Caco-2 (cell line): ENCODE results near the gene CNKSR2. TPM values are rescaled to one million over a fixed set of nuclear protein-coding genes. Genes with fewer than 3 reads are reported as not detected.

Source experiments
- BruUV-seq: library from RNA; stranded (reverse); fragments of 400-500 nt; replicated peaks from 2 replicates; lab custom pipeline; 2021; lab: Mats Ljungman, UMichigan
- CTCF ChIA-PET: fragments of 300-600 bp; sonication (Branson Sonifier 250); formaldehyde crosslinking; loops from one replicate; lab custom pipeline; 2022; ENCODE audit warnings: antibody characterized with exemption; lab: Charles Lee
- POLR2A ChIA-PET: fragments of 300-600 bp; sonication (Branson Sonifier 250); formaldehyde crosslinking; loops from one replicate; lab custom pipeline; 2022; ENCODE audit warnings: antibody characterized with exemption; lab: Charles Lee
- DNase-seq, 2 experiments: peaks; one replicate each; pipeline versions ENCODE4 v3.0.0 to v3.0.0-alpha.2; 2020 to 2022
- H3K27me3 ChIP-seq: replicated peaks from 2 replicates; pipeline ENCODE4 v1.6.0; 2011; ENCODE audit warnings: low read length; ENCODE audit not compliant: control insufficient read depth, insufficient read depth
- H3K36me3 ChIP-seq: 2 replicates; pipeline ENCODE4 v1.5.1; 2011; ENCODE audit warnings: low read length; ENCODE audit not compliant: control insufficient read depth, insufficient read depth
- H3K4me1 ChIP-seq: fragments of 250-450 bp; sonication (Bioruptor Pico); 2 replicates; pipeline ENCODE4 v1.5.1; 2020; ENCODE audit warnings: mild to moderate bottlenecking
- H3K4me3 ChIP-seq: 2 replicates; pipeline ENCODE4 v1.5.1; 2011; ENCODE audit warnings: low read depth, mild to moderate bottlenecking, control low read depth, low read length
- H3K9me3 ChIP-seq: fragments of 250-450 bp; sonication (Bioruptor Pico); 2 replicates; pipeline ENCODE4 v1.5.1; 2020; ENCODE audit warnings: mild to moderate bottlenecking, moderate library complexity
- H3K27ac Mint-ChIP-seq: one replicate; pipeline ENCODE4 v1.8.0; 2022; ENCODE audit warnings: mixed read lengths; ENCODE audit not compliant: unreplicated experiment
- H3K27me3 Mint-ChIP-seq: one replicate; pipeline ENCODE4 v1.8.0; 2022; ENCODE audit warnings: mixed read lengths; ENCODE audit not compliant: insufficient read depth, unreplicated experiment
- H3K36me3 Mint-ChIP-seq: one replicate; pipeline ENCODE4 v1.8.0; 2022; ENCODE audit warnings: mild to moderate bottlenecking, mixed read lengths; ENCODE audit not compliant: insufficient read depth, unreplicated experiment
- H3K4me1 Mint-ChIP-seq: one replicate; pipeline ENCODE4 v1.8.0; 2022; ENCODE audit warnings: low read depth, mixed read lengths; ENCODE audit not compliant: unreplicated experiment
- H3K4me3 Mint-ChIP-seq: one replicate; pipeline ENCODE4 v1.8.0; 2022; ENCODE audit warnings: mild to moderate bottlenecking, moderate library complexity, mixed read lengths; ENCODE audit not compliant: unreplicated experiment
- H3K9me3 Mint-ChIP-seq: one replicate; pipeline ENCODE4 v1.8.0; 2022; ENCODE audit warnings: mixed read lengths; ENCODE audit not compliant: unreplicated experiment
- intact Hi-C: fragments of 100-400 bp; cut with micrococcal nuclease; formaldehyde crosslinking; loops from one replicate; pipeline ENCODE4 v1.10.0; 2022; ENCODE audit not compliant: unreplicated experiment
- total RNA-seq: library from RNA; stranded (reverse); gene quantifications from 2 replicates; pipeline ENCODE4 v1.2.3, GENCODE V29; 2022
- TF ChIP-seq, protein P1 (sequence below), 2 experiments: fragments of 200-600 bp in 1 of 2; IDR thresholded peaks; 1 replicate in 1 of 2; 2 replicates in 1 of 2; pipeline versions ENCODE4 v1.5.1 to v1.8.0; 2011 to 2022; ENCODE audit warnings: antibody characterized with exemption in 1 of 2, control low read depth in 1 of 2, inconsistent platforms in 1 of 2, low read depth in 1 of 2, low read length in 1 of 2, mild to moderate bottlenecking in 1 of 2, moderate library complexity in 1 of 2; ENCODE audit not compliant: insufficient read depth in 1 of 2, severe bottlenecking in 1 of 2, unreplicated experiment in 1 of 2

CNKSR2 gene
- total RNA-seq, 1 experiment from 2014 or later = not detected

DNA sequence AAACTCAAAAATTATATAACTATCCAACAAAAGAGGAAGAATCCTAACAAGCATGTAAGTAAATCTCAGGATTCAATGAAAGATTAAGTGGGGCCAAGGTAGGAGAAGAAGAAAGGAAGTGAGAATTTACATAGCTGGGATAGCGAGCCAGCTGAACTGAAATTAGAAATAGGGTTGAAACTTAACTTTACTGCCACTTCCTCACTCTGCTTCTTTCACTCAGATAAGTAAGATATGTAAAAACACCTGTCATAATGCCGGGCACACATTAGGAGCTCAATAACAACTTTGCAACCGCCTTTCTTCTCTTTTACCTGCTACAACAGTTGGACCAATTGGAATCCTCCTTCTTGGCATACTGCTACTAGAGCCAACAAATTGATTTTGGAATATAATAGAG lies 129.4 kb downstream of the CNKSR2 start:
- Mint-ChIP-seq H3K36me3 (no peaks in the 10 kb centered on the region), H3K27ac (no peak overlapping the region), H3K4me1 (no peaks in the 10 kb centered on the region), H3K4me3 (no peak overlapping the region), H3K9me3 (no peaks in the 10 kb centered on the region), H3K27me3 (no peaks in the 10 kb centered on the region)
- H3K27me3 ChIP-seq = no peaks in the 10 kb centered on the region
- H3K9me3 ChIP-seq = no peaks in the 10 kb centered on the region
- no peaks in the 10 kb centered on the region for H3K4me1 ChIP-seq
- BruUV-seq = no TSS peak
- ChIA-PET CTCF (no interaction called here), POLR2A (no interaction called here)
- intact Hi-C loops = no loop called here
- TF ChIP-seq, protein P1, sequence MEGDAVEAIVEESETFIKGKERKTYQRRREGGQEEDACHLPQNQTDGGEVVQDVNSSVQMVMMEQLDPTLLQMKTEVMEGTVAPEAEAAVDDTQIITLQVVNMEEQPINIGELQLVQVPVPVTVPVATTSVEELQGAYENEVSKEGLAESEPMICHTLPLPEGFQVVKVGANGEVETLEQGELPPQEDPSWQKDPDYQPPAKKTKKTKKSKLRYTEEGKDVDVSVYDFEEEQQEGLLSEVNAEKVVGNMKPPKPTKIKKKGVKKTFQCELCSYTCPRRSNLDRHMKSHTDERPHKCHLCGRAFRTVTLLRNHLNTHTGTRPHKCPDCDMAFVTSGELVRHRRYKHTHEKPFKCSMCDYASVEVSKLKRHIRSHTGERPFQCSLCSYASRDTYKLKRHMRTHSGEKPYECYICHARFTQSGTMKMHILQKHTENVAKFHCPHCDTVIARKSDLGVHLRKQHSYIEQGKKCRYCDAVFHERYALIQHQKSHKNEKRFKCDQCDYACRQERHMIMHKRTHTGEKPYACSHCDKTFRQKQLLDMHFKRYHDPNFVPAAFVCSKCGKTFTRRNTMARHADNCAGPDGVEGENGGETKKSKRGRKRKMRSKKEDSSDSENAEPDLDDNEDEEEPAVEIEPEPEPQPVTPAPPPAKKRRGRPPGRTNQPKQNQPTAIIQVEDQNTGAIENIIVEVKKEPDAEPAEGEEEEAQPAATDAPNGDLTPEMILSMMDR (IDR thresholded peaks at IDR 0.05; ENCODE audit: insufficient read depth in 1 of 2, low read depth in 1 of 2, low read length in 1 of 2, severe bottlenecking in 1 of 2, unreplicated experiment in 1 of 2) = no peak
- H3K4me3 ChIP-seq = no peak overlapping the region
- H3K36me3 ChIP-seq = no peaks in the 10 kb centered on the region
- DNase-seq = no peak

DNA sequence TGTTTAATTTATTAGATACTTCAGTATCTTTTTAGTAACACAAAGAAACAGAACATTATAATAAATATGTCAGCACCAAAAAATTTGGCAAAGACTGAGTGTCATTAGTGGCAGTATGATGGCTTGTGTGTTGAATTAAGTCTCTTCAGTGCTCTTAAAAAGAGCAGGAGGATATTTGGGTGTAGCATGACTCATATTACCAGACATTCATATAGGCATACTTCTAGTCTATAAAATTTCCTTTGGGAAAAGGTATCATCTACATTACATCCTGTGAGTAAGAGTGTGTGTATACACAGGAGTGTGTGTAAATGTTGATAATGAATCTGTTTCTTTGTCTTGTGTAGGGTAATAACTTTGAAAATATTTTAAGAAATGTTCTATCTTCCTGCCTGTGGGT lies 135.7 kb downstream of the CNKSR2 start:
- Histone ChIP-seq H3K36me3 (no peaks in the 10 kb centered on the region), H3K4me1 (no peaks in the 10 kb centered on the region), H3K9me3 (no peaks in the 10 kb centered on the region), H3K4me3 (no peak overlapping the region), H3K27me3 (no peaks in the 10 kb centered on the region)
- BruUV-seq = no TSS peak
- H3K4me3 Mint-ChIP-seq = no peak overlapping the region
- H3K27me3 Mint-ChIP-seq = no peaks in the 10 kb centered on the region
- CTCF ChIA-PET = no interaction called here
- H3K36me3 Mint-ChIP-seq = no peaks in the 10 kb centered on the region
- H3K4me1 Mint-ChIP-seq = no peaks in the 10 kb centered on the region
- no peak overlapping the region for H3K27ac Mint-ChIP-seq
- POLR2A ChIA-PET = no interaction called here
- TF ChIP-seq, protein P1 (IDR thresholded peaks at IDR 0.05; ENCODE audit: insufficient read depth in 1 of 2, low read depth in 1 of 2, low read length in 1 of 2, severe bottlenecking in 1 of 2, unreplicated experiment in 1 of 2) = no peak
- DNase-seq = no peak
- no peaks in the 10 kb centered on the region for H3K9me3 Mint-ChIP-seq
- intact Hi-C loops = no loop called here

DNA sequence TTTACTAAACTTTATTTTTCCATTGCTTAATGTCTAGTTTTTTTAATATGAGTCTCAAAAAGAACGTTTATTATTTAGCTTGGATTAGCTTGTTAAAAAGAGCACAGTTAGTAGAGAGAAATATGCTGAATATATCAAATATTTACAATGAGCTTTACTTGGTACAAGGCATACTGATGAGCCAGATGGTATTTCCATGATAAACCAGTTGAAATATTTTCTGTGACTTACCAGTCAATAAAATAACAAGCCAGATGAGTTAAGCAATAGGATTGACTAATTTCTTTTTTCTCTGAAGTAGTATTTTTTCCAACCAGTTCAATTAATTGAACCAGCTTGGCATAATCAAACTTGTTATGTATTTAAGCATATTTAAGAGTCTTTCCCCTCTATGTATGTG lies 149.8 kb downstream of the CNKSR2 start:
- Histone ChIP-seq H3K9me3 (no peaks in the 10 kb centered on the region), H3K4me3 (no peak overlapping the region), H3K36me3 (no peaks in the 10 kb centered on the region), H3K27me3 (no peaks in the 10 kb centered on the region), H3K4me1 (no peaks in the 10 kb centered on the region)
- no peak overlapping the region for H3K4me3 Mint-ChIP-seq
- H3K9me3 Mint-ChIP-seq = no peaks in the 10 kb centered on the region
- ChIA-PET CTCF (no interaction called here), POLR2A (no interaction called here)
- DNase-seq = no peak
- H3K27me3 Mint-ChIP-seq = no peaks in the 10 kb centered on the region
- no peaks in the 10 kb centered on the region for H3K4me1 Mint-ChIP-seq
- intact Hi-C loops = no loop called here
- H3K27ac Mint-ChIP-seq = no peak overlapping the region
- H3K36me3 Mint-ChIP-seq = no peaks in the 10 kb centered on the region
- no TSS peak for BruUV-seq
- TF ChIP-seq, protein P1 (IDR thresholded peaks at IDR 0.05; ENCODE audit: insufficient read depth in 1 of 2, low read depth in 1 of 2, low read length in 1 of 2, severe bottlenecking in 1 of 2, unreplicated experiment in 1 of 2) = no peak
